G401 (cell line): ENCODE measurements around the gene IHH. TPM values are rescaled to one million over a fixed set of nuclear protein-coding genes. Genes with fewer than 3 reads are reported as not detected.

Experiments
- DNase-seq: peaks from one replicate; pipeline ENCODE4 v3.0.0-alpha.2; 2015; ENCODE audit warnings: low spot score
- in situ Hi-C: cut with HindIII; loops from 2 replicates; pipeline ENCODE4 v1.10.0; 2016; ENCODE audit warnings: low sequenced_read_pairs, mixed read lengths
- total RNA-seq: library from RNA; depleted of rRNA; stranded (reverse); fragments of >200 nt; shearing (Covaris generic); gene quantifications from 2 replicates; pipeline ENCODE4 v1.2.3, GENCODE V29; 2014; rRNA removed

IHH gene
- total RNA-seq, 1 experiment from 2014 or later: not detected

- DNase-seq: no peak
- in situ Hi-C loops: no loop called here
Measured at GRCh38 chr2:219024059-219024458, 36.7 kb downstream of the IHH start.

GRCh38 chr2:219023045-219023605, 37.6 kb downstream of the IHH start:
- in situ Hi-C loops: no loop called here
- no peak for DNase-seq

GRCh38 chr2:219022616-219023015, 38.1 kb downstream of the IHH start:
- in situ Hi-C loops: no loop called here
- no peak for DNase-seq

GRCh38 chr2:219022041-219022440, 38.7 kb downstream of the IHH start:
- in situ Hi-C loops: no loop called here
- no peak for DNase-seq

GRCh38 chr2:219021591-219021990, 39.1 kb downstream of the IHH start:
- in situ Hi-C loops: no loop called here
- DNase-seq: no peak

- in situ Hi-C loops: no loop called here
Measured at GRCh38 chr2:219020604-219021365, 39.9 kb downstream of the IHH start.

GRCh38 chr2:219019436-219019835, 41.3 kb downstream of the IHH start:
- in situ Hi-C loops: no loop called here
- DNase-seq: no peak

More at GRCh38 chr2:219020604-219021365, 39.9 kb downstream of the IHH start:
- DNase-seq: no peak

GRCh38 chr2:219018726-219019125, 42.0 kb downstream of the IHH start:
- no peak for DNase-seq
- in situ Hi-C loops: no loop called here

GRCh38 chr2:219018286-219018685, 42.4 kb downstream of the IHH start:
- in situ Hi-C loops: no loop called here
- DNase-seq: no peak

GRCh38 chr2:219017201-219017931, 43.4 kb downstream of the IHH start:
- in situ Hi-C loops: no loop called here
- peak; percentile 43 for DNase-seq

- DNase-seq: no peak
- in situ Hi-C loops: no loop called here
Measured at GRCh38 chr2:219016721-219017120, 44.0 kb downstream of the IHH start.

- no peak for DNase-seq
- in situ Hi-C loops: no loop called here
Measured at GRCh38 chr2:219010873-219011272, 49.8 kb downstream of the IHH start.

GRCh38 chr2:219010162-219010756, 50.5 kb downstream of the IHH start:
- peak; percentile 19 for DNase-seq
- in situ Hi-C loops: no loop called here

GRCh38 chr2:219009294-219009693, 51.4 kb downstream of the IHH start:
- DNase-seq: no peak
- in situ Hi-C loops: no loop called here

Other genes starting within 250 kb of the IHH start
- gene PRKAG3, start 229.1 kb downstream of the IHH start, total RNA-seq: not detected in 2 replicates
- gene WNT6, start 201.1 kb downstream of the IHH start, total RNA-seq: 0.14 TPM in 1 of 2 replicates, not detected in the other
- 0.12 and 1.4 TPM in 2 replicates for gene WNT10A, start 180.1 kb downstream of the IHH start, total RNA-seq
- gene CDK5R2, start 101.3 kb downstream of the IHH start, total RNA-seq: 0.51 and 2.2 TPM in 2 replicates
- gene FEV, start 75.7 kb downstream of the IHH start, total RNA-seq: not detected in 2 replicates
- not detected in 2 replicates for gene CRYBA2, start 67.5 kb downstream of the IHH start, total RNA-seq
- not detected in 2 replicates for gene CFAP65, start 19.4 kb downstream of the IHH start, total RNA-seq
- 31.7 TPM in 2 replicates for gene NHEJ1, start 99.9 kb upstream of the IHH start, total RNA-seq
- not detected in 2 replicates for gene SLC23A3, start 109.1 kb upstream of the IHH start, total RNA-seq
- gene CNPPD1, start 116.0 kb upstream of the IHH start, total RNA-seq: 34.7 and 39.0 TPM in 2 replicates
- gene RETREG2, start 117.4 kb upstream of the IHH start, total RNA-seq: 55.4 and 64.6 TPM in 2 replicates
- gene ZFAND2B, start 145.9 kb upstream of the IHH start, total RNA-seq: 24.8 and 26.9 TPM in 2 replicates
- 14.1 and 21.5 TPM in 2 replicates for gene ABCB6, start 158.0 kb upstream of the IHH start, total RNA-seq
- gene ATG9A, start 168.7 kb upstream of the IHH start, total RNA-seq: 24.6 and 26.6 TPM in 2 replicates
- 14.2 and 17.5 TPM in 2 replicates for gene ANKZF1, start 168.9 kb upstream of the IHH start, total RNA-seq
- gene GLB1L, start 184.5 kb upstream of the IHH start, total RNA-seq: 6.4 and 6.5 TPM in 2 replicates
- gene STK16, start 184.6 kb upstream of the IHH start, total RNA-seq: 26.4 and 38.1 TPM in 2 replicates
- not detected in 2 replicates for gene TUBA4B, start 192.3 kb upstream of the IHH start, total RNA-seq
- gene TUBA4A, start 193.0 kb upstream of the IHH start, total RNA-seq: 0.68 and 5.0 TPM in 2 replicates
- 119 and 123 TPM in 2 replicates for gene DNAJB2, start 218.4 kb upstream of the IHH start, total RNA-seq
- gene PTPRN, start 248.5 kb upstream of the IHH start, total RNA-seq: 0.18 and 0.71 TPM in 2 replicates